ENCODE measurements around the gene FAM174B. TPM values are rescaled to one million over a fixed set of nuclear protein-coding genes. Genes with fewer than 3 reads are reported as not detected.

Gene FAM174B
- total and polyA plus RNA-seq, 10 of the 15 experiments (the other 5 are each of a cell fraction or from before 2014, with no cell fraction given) = 0.71 to 15.9 (median 4.2) TPM

DNA sequence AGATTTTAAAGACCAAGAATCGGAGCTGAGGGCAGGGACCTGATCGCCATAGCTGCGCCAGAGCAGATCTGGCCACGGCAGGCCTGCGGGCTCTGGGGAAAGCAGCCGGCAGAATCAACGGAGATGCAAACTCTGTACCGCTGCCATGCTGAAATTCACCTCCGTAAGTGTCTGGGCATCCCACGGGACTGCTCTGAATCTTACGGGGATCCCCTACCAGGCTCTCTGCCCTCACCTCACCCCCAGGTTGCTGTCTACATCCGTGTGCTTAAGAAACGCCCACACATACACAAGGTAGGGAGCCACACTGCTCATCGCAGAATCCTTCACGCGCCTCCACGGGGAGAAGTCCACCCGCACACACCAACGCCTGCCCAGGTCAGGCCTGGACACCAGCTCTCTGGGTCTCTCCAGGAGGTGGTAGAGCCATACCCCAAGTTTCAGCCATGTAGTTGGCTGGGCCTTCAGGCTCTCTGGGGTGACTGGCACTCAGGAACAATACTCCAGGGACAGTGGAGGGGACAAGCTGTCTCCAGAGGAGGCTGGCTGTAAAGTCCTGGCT lies 33.5 kb downstream of the FAM174B start:
- intact Hi-C loops (cut with micrococcal nuclease; ENCODE audit: unreplicated experiment) (no loop called here), in situ Hi-C loops (cut with MboI) (no loop called here)
- TF ChIP-seq, protein P1, sequence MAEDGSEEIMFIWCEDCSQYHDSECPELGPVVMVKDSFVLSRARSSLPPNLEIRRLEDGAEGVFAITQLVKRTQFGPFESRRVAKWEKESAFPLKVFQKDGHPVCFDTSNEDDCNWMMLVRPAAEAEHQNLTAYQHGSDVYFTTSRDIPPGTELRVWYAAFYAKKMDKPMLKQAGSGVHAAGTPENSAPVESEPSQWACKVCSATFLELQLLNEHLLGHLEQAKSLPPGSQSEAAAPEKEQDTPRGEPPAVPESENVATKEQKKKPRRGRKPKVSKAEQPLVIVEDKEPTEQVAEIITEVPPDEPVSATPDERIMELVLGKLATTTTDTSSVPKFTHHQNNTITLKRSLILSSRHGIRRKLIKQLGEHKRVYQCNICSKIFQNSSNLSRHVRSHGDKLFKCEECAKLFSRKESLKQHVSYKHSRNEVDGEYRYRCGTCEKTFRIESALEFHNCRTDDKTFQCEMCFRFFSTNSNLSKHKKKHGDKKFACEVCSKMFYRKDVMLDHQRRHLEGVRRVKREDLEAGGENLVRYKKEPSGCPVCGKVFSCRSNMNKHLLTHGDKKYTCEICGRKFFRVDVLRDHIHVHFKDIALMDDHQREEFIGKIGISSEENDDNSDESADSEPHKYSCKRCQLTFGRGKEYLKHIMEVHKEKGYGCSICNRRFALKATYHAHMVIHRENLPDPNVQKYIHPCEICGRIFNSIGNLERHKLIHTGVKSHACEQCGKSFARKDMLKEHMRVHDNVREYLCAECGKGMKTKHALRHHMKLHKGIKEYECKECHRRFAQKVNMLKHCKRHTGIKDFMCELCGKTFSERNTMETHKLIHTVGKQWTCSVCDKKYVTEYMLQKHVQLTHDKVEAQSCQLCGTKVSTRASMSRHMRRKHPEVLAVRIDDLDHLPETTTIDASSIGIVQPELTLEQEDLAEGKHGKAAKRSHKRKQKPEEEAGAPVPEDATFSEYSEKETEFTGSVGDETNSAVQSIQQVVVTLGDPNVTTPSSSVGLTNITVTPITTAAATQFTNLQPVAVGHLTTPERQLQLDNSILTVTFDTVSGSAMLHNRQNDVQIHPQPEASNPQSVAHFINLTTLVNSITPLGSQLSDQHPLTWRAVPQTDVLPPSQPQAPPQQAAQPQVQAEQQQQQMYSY (CRISPR knock-in tag; IDR thresholded peaks at IDR 0.05) = no peak
- peak; percentile 15 for TF ChIP-seq MEF2B (IDR thresholded peaks at IDR 0.05; ENCODE audit: partially characterized antibody, poor library complexity, severe bottlenecking)
- TF ChIP-seq CBX5 (IDR thresholded peaks at IDR 0.05; ENCODE audit: low read depth) = no peak
- TF ChIP-seq ZNF217 (IDR thresholded peaks at IDR 0.05) = no peak
- TF ChIP-seq ASH2L (IDR thresholded peaks at IDR 0.05; ENCODE audit: borderline replicate concordance, low read depth) = no peak
- TF ChIP-seq, protein P2, sequence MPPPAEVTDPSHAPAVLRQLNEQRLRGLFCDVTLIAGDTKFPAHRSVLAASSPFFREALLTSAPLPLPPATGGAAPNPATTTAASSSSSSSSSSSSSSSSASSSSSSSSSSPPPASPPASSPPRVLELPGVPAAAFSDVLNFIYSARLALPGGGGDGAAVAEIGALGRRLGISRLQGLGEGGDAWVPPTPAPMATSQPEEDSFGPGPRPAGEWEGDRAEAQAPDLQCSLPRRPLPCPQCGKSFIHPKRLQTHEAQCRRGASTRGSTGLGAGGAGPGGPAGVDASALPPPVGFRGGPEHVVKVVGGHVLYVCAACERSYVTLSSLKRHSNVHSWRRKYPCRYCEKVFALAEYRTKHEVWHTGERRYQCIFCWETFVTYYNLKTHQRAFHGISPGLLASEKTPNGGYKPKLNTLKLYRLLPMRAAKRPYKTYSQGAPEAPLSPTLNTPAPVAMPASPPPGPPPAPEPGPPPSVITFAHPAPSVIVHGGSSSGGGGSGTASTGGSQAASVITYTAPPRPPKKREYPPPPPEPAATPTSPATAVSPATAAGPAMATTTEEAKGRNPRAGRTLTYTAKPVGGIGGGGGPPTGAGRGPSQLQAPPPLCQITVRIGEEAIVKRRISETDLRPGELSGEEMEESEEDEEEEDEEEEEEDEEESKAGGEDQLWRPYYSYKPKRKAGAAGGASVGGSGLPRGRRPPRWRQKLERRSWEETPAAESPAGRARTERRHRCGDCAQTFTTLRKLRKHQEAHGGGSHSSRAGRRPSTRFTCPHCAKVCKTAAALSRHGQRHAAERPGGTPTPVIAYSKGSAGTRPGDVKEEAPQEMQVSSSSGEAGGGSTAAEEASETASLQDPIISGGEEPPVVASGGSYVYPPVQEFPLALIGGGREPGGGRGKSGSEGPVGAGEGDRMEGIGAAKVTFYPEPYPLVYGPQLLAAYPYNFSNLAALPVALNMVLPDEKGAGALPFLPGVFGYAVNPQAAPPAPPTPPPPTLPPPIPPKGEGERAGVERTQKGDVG (CRISPR knock-in tag; IDR thresholded peaks at IDR 0.05) = no peak
- TF ChIP-seq TBL1XR1 (IDR thresholded peaks at IDR 0.05; ENCODE audit: low read depth, low read length) = no peak
- Histone ChIP-seq H4K20me1 (ENCODE audit: control insufficient read depth, insufficient read depth) (no peaks in the 10 kb centered on the region), H3K9me3 (replicated peaks; ENCODE audit: control insufficient read depth, insufficient read depth, low read length) (no peaks in the 10 kb centered on the region; the same call in 2 of the 3 replicates), H3K36me3 (ENCODE audit: control insufficient read depth in 2 of 2, insufficient read depth in 2 of 2, low read length in 1 of 2) (peaks cover 5 to 7% of the 10 kb centered on the region in 2 experiments; a peak in 3 of 4 replicates), H3K9ac (ENCODE audit: control insufficient read depth, insufficient read depth, low read length) (no peak overlapping the region), H2AFZ (ENCODE audit: control insufficient read depth, low read depth, low read length) (no peak overlapping the region), H3K79me2 (ENCODE audit: control insufficient read depth, insufficient read depth, low read length) (peaks cover 13% of the 10 kb centered on the region), H3K4me2 (ENCODE audit: control insufficient read depth, insufficient read depth) (no peak overlapping the region; the same call in 1 of the 2 replicates), H3K4me3 (no peak overlapping the region), H3K27me3 (replicated peaks in 1 of 2; ENCODE audit: control insufficient read depth in 2 of 2, insufficient read depth in 2 of 2, low read length in 1 of 2) (no peaks in the 10 kb centered on the region), H3K27ac (ENCODE audit: control insufficient read depth, insufficient read depth) (no peak overlapping the region), H3K4me1 (ENCODE audit: control insufficient read depth, insufficient read depth, low read length) (peaks cover 30% of the 10 kb centered on the region)
- no peak for FAIRE-seq
- 14% methylated on average over 19 of the region's 19 CpGs for WGBS (ENCODE audit: insufficient coverage, insufficient replicate concordance, low lambda C conversion rate, missing lambda C conversion rate)
- ChIA-PET POLR2A (no interaction called here), SMC1A (ENCODE audit: uncharacterized antibody, unreplicated experiment) (interaction anchor here (1.9 kb wide), 1 partner anchor 13 kb away, joined by 6 read pairs; no protein-coding TSS in a partner anchor), RAD21 (ENCODE audit: unreplicated experiment) (no interaction called here), CTCF (interaction anchor here (0.6 to 1.2 kb wide), 2 partner anchors 10 to 408 kb away, joined by 4 read pairs; no protein-coding TSS in a partner anchor)
- no peak for ATAC-seq
- no TSS peak for BruUV-seq (replicated peaks)
- DNase-seq (ENCODE audit: low read depth, low spot score) = no peak
